Measurements from ENCODE around the gene DARS1.

The DARS1 gene

GRCh38 chr2:136008205-136008865 is 22.9 kb upstream of the DARS1 start:
- peak; percentile 53 for DNase-seq (ENCODE audit: low spot score)
- no peaks in the 10 kb centered on the region for H3K27me3 Mint-ChIP-seq (ENCODE audit: low read depth)
- peaks cover 29% of the 10 kb centered on the region for H3K36me3 Mint-ChIP-seq (ENCODE audit: low read depth)
- peaks cover 5% of the 10 kb centered on the region for H3K9me3 Mint-ChIP-seq
- peak overlapping the region; percentile 97 for H3K27ac Mint-ChIP-seq
- H3K4me1 Mint-ChIP-seq (ENCODE audit: low read depth): peaks cover 39% of the 10 kb centered on the region
- H3K4me3 Mint-ChIP-seq: peak overlapping the region; percentile 51

GRCh38 chr2:136006658-136007057 is 21.2 kb upstream of the DARS1 start:
- H3K4me3 Mint-ChIP-seq: no peak overlapping the region
- DNase-seq (ENCODE audit: low spot score): no peak
- H3K36me3 Mint-ChIP-seq (ENCODE audit: low read depth): peaks cover 39% of the 10 kb centered on the region
- no peaks in the 10 kb centered on the region for H3K27me3 Mint-ChIP-seq (ENCODE audit: low read depth)
- H3K27ac Mint-ChIP-seq: no peak overlapping the region
- H3K4me1 Mint-ChIP-seq (ENCODE audit: low read depth): peaks cover 36% of the 10 kb centered on the region
- H3K9me3 Mint-ChIP-seq: peaks cover 5% of the 10 kb centered on the region

- no peak overlapping the region for H3K4me3 Mint-ChIP-seq
- H3K27ac Mint-ChIP-seq: no peak overlapping the region
- H3K9me3 Mint-ChIP-seq: peaks cover 5% of the 10 kb centered on the region
- no peak for DNase-seq (ENCODE audit: low spot score)
- no peaks in the 10 kb centered on the region for H3K27me3 Mint-ChIP-seq (ENCODE audit: low read depth)
- peaks cover 43% of the 10 kb centered on the region for H3K4me1 Mint-ChIP-seq (ENCODE audit: low read depth)
- H3K36me3 Mint-ChIP-seq (ENCODE audit: low read depth): peaks cover 42% of the 10 kb centered on the region
Measured at GRCh38 chr2:136005462-136006196, 20.2 kb upstream of the DARS1 start.

- H3K9me3 Mint-ChIP-seq: peaks cover 5% of the 10 kb centered on the region
- no peak overlapping the region for H3K27ac Mint-ChIP-seq
- peaks cover 48% of the 10 kb centered on the region for H3K4me1 Mint-ChIP-seq (ENCODE audit: low read depth)
- no peaks in the 10 kb centered on the region for H3K27me3 Mint-ChIP-seq (ENCODE audit: low read depth)
- H3K4me3 Mint-ChIP-seq: no peak overlapping the region
- DNase-seq (ENCODE audit: low spot score): no peak
- H3K36me3 Mint-ChIP-seq (ENCODE audit: low read depth): peaks cover 42% of the 10 kb centered on the region
Measured at GRCh38 chr2:136004965-136005364, 19.5 kb upstream of the DARS1 start.

GRCh38 chr2:136001131-136001530 is 15.7 kb upstream of the DARS1 start:
- Mint-ChIP-seq H3K9me3 (peaks cover 5% of the 10 kb centered on the region), H3K4me3 (no peak overlapping the region), H3K4me1 (ENCODE audit: low read depth) (peaks cover 36% of the 10 kb centered on the region), H3K36me3 (ENCODE audit: low read depth) (peaks cover 35% of the 10 kb centered on the region), H3K27ac (peak overlapping the region; percentile 17), H3K27me3 (ENCODE audit: low read depth) (no peaks in the 10 kb centered on the region)
- no peak for DNase-seq (ENCODE audit: low spot score)

- Mint-ChIP-seq H3K9me3 (peaks cover 10% of the 10 kb centered on the region), H3K27ac (peak overlapping the region; percentile 69), H3K4me3 (no peak overlapping the region), H3K36me3 (ENCODE audit: low read depth) (peaks cover 38% of the 10 kb centered on the region), H3K27me3 (ENCODE audit: low read depth) (no peaks in the 10 kb centered on the region), H3K4me1 (ENCODE audit: low read depth) (peaks cover 35% of the 10 kb centered on the region)
- no peak for DNase-seq (ENCODE audit: low spot score)
Measured at GRCh38 chr2:136000502-136000901, 15.1 kb upstream of the DARS1 start.

- Mint-ChIP-seq H3K36me3 (ENCODE audit: low read depth) (peaks cover 36% of the 10 kb centered on the region), H3K27ac (no peak overlapping the region), H3K27me3 (ENCODE audit: low read depth) (no peaks in the 10 kb centered on the region), H3K4me3 (no peak overlapping the region), H3K4me1 (ENCODE audit: low read depth) (peaks cover 33% of the 10 kb centered on the region), H3K9me3 (peaks cover 10% of the 10 kb centered on the region)
- DNase-seq (ENCODE audit: low spot score): no peak
Measured at GRCh38 chr2:135999899-136000298, 14.5 kb upstream of the DARS1 start.

- H3K27ac Mint-ChIP-seq: no peak overlapping the region
- peaks cover 37% of the 10 kb centered on the region for H3K36me3 Mint-ChIP-seq (ENCODE audit: low read depth)
- no peak overlapping the region for H3K4me3 Mint-ChIP-seq
- no peaks in the 10 kb centered on the region for H3K27me3 Mint-ChIP-seq (ENCODE audit: low read depth)
- peaks cover 7% of the 10 kb centered on the region for H3K9me3 Mint-ChIP-seq
- H3K4me1 Mint-ChIP-seq (ENCODE audit: low read depth): peaks cover 33% of the 10 kb centered on the region
- DNase-seq (ENCODE audit: low spot score): no peak
Measured at GRCh38 chr2:135998879-135999278, 13.5 kb upstream of the DARS1 start.

GRCh38 chr2:135997380-135997779 is 12.0 kb upstream of the DARS1 start:
- Mint-ChIP-seq H3K9me3 (peaks cover 4% of the 10 kb centered on the region), H3K4me1 (ENCODE audit: low read depth) (peaks cover 29% of the 10 kb centered on the region)

GRCh38 chr2:135996304-135996703 is 10.9 kb upstream of the DARS1 start:
- H3K36me3 Mint-ChIP-seq (ENCODE audit: low read depth): peaks cover 29% of the 10 kb centered on the region
- no peak for DNase-seq (ENCODE audit: low spot score)
- no peak overlapping the region for H3K4me3 Mint-ChIP-seq
- peaks cover 31% of the 10 kb centered on the region for H3K4me1 Mint-ChIP-seq (ENCODE audit: low read depth)
- peaks cover 4% of the 10 kb centered on the region for H3K9me3 Mint-ChIP-seq
- H3K27me3 Mint-ChIP-seq (ENCODE audit: low read depth): no peaks in the 10 kb centered on the region
- H3K27ac Mint-ChIP-seq: no peak overlapping the region

More at GRCh38 chr2:135997380-135997779, 12.0 kb upstream of the DARS1 start:
- H3K36me3 Mint-ChIP-seq (ENCODE audit: low read depth): peaks cover 31% of the 10 kb centered on the region
- no peak for DNase-seq (ENCODE audit: low spot score)
- no peak overlapping the region for H3K4me3 Mint-ChIP-seq
- no peaks in the 10 kb centered on the region for H3K27me3 Mint-ChIP-seq (ENCODE audit: low read depth)
- H3K27ac Mint-ChIP-seq: no peak overlapping the region

GRCh38 chr2:135994281-135994680 is 8.9 kb upstream of the DARS1 start:
- Mint-ChIP-seq H3K4me3 (no peak overlapping the region), H3K27ac (no peak overlapping the region), H3K36me3 (ENCODE audit: low read depth) (peaks cover 35% of the 10 kb centered on the region), H3K9me3 (peaks cover 4% of the 10 kb centered on the region), H3K4me1 (ENCODE audit: low read depth) (peaks cover 23% of the 10 kb centered on the region), H3K27me3 (ENCODE audit: low read depth) (no peaks in the 10 kb centered on the region)
- DNase-seq (ENCODE audit: low spot score): no peak

GRCh38 chr2:135993421-135993820 is 8.0 kb upstream of the DARS1 start:
- no peak for DNase-seq (ENCODE audit: low spot score)
- Mint-ChIP-seq H3K27me3 (ENCODE audit: low read depth) (no peaks in the 10 kb centered on the region), H3K9me3 (peaks cover 4% of the 10 kb centered on the region), H3K27ac (no peak overlapping the region), H3K4me3 (no peak overlapping the region), H3K36me3 (ENCODE audit: low read depth) (peaks cover 36% of the 10 kb centered on the region), H3K4me1 (ENCODE audit: low read depth) (peaks cover 24% of the 10 kb centered on the region)

GRCh38 chr2:135991861-135992260 is 6.4 kb upstream of the DARS1 start:
- Mint-ChIP-seq H3K27me3 (ENCODE audit: low read depth) (no peaks in the 10 kb centered on the region), H3K4me3 (no peak overlapping the region), H3K27ac (no peak overlapping the region), H3K9me3 (peaks cover 7% of the 10 kb centered on the region), H3K4me1 (ENCODE audit: low read depth) (peaks cover 17% of the 10 kb centered on the region), H3K36me3 (ENCODE audit: low read depth) (peaks cover 37% of the 10 kb centered on the region)
- no peak for DNase-seq (ENCODE audit: low spot score)

GRCh38 chr2:135987441-135987840 is 2.0 kb upstream of the DARS1 start:
- Mint-ChIP-seq H3K4me1 (ENCODE audit: low read depth) (peaks cover 36% of the 10 kb centered on the region), H3K36me3 (ENCODE audit: low read depth) (peaks cover 36% of the 10 kb centered on the region), H3K27ac (no peak overlapping the region), H3K4me3 (no peak overlapping the region), H3K27me3 (ENCODE audit: low read depth) (no peaks in the 10 kb centered on the region), H3K9me3 (peaks cover 4% of the 10 kb centered on the region)
- no peak for DNase-seq (ENCODE audit: low spot score)
